ENCODE results near the gene ACOX3. TPM values are rescaled to one million over a fixed set of nuclear protein-coding genes. Genes with fewer than 3 reads are reported as not detected.

Gene ACOX3
- polyA plus RNA-seq, 1 of the 3 experiments (the other 2 are of a cell fraction), result 8.4 TPM

DNA sequence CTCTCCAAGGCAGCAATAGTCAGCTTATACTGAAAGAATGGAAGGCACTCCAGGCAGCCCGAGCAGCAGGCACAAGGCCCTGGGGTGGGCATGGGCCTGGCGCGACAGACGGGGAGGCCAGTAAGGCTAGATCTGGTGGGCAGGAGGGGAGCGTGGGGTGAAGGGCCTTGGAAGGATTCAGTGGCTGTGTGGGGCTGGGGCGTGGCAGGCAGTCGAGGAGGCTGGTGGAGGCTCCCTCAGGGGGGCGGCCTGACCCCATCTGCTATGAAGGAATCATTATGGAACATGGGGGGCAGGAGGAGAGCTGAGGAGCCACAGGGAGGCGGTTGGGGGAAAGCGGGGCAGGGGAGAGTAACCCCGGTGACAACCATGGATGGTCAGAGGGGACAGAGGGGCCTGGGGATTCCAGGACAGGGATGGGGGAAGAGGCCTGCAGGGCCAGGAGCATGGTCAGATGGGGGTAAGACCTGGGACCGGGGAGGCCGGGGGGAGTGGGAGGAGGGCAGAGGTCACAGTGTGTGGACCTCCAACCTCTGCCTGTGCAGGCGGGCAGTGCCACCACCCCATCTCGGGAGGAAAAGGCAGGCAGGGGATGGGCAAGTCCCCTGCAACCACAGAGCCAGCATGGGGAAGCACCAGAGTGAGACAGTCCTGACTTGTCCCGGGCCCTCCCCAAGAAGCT lies 70.3 kb downstream of the ACOX3 start:
- Histone ChIP-seq H3K79me2 (ENCODE audit: insufficient read depth) (no peaks in the 10 kb centered on the region), H2AFZ (ENCODE audit: low read depth) (no peak overlapping the region), H4K20me1 (ENCODE audit: insufficient read depth) (no peaks in the 10 kb centered on the region), H3K4me2 (no peak overlapping the region), H3K4me3 (ENCODE audit: low read depth in 2 of 2, low read length in 1 of 2) (no peak overlapping the region), H3K9ac (no peak overlapping the region), H3F3A (replicated peaks; ENCODE audit: insufficient read depth) (no peaks in the 10 kb centered on the region), H3K27ac (ENCODE audit: low read depth in 2 of 2, low read length in 1 of 2) (no peak overlapping the region), H3K9me2 (no peaks in the 10 kb centered on the region), H3K4me1 (ENCODE audit: control insufficient read depth in 1 of 2, insufficient read depth in 2 of 2, low read depth in 1 of 2, low read length in 1 of 2) (peaks cover 0 to 15% of the 10 kb centered on the region in 2 experiments; a peak in 2 of 4 replicates), H3K9me3 (no peaks in the 10 kb centered on the region), H3K27me3 (ENCODE audit: insufficient read depth) (no peaks in the 10 kb centered on the region), H3K36me3 (replicated peaks in 1 of 2; ENCODE audit: control insufficient read depth in 1 of 2, insufficient read depth in 2 of 2, low read length in 1 of 2) (no peaks in the 10 kb centered on the region)
- no peak for TF ChIP-seq SIN3A (IDR thresholded peaks at IDR 0.05; ENCODE audit: borderline replicate concordance, low read depth, low read length)
- no peak for TF ChIP-seq GABPA (IDR thresholded peaks at IDR 0.05; ENCODE audit: low read depth)
- no peak for TF ChIP-seq JUND (IDR thresholded peaks at IDR 0.05)
- TF ChIP-seq POLR2AphosphoS5 (IDR thresholded peaks at IDR 0.05; ENCODE audit: low read depth, low read length), result no peak
- no peak for TF ChIP-seq EP300 (IDR thresholded peaks at IDR 0.05; ENCODE audit: borderline replicate concordance in 1 of 2, low read depth in 1 of 2, low read length in 1 of 2)
- no peak for TF ChIP-seq MXI1 (IDR thresholded peaks at IDR 0.05; ENCODE audit: low read depth, low read length)
- TF ChIP-seq, protein P1, sequence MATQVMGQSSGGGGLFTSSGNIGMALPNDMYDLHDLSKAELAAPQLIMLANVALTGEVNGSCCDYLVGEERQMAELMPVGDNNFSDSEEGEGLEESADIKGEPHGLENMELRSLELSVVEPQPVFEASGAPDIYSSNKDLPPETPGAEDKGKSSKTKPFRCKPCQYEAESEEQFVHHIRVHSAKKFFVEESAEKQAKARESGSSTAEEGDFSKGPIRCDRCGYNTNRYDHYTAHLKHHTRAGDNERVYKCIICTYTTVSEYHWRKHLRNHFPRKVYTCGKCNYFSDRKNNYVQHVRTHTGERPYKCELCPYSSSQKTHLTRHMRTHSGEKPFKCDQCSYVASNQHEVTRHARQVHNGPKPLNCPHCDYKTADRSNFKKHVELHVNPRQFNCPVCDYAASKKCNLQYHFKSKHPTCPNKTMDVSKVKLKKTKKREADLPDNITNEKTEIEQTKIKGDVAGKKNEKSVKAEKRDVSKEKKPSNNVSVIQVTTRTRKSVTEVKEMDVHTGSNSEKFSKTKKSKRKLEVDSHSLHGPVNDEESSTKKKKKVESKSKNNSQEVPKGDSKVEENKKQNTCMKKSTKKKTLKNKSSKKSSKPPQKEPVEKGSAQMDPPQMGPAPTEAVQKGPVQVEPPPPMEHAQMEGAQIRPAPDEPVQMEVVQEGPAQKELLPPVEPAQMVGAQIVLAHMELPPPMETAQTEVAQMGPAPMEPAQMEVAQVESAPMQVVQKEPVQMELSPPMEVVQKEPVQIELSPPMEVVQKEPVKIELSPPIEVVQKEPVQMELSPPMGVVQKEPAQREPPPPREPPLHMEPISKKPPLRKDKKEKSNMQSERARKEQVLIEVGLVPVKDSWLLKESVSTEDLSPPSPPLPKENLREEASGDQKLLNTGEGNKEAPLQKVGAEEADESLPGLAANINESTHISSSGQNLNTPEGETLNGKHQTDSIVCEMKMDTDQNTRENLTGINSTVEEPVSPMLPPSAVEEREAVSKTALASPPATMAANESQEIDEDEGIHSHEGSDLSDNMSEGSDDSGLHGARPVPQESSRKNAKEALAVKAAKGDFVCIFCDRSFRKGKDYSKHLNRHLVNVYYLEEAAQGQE (IDR thresholded peaks at IDR 0.05; ENCODE audit: low read depth, low read length), result no peak
- TF ChIP-seq, protein P2, sequence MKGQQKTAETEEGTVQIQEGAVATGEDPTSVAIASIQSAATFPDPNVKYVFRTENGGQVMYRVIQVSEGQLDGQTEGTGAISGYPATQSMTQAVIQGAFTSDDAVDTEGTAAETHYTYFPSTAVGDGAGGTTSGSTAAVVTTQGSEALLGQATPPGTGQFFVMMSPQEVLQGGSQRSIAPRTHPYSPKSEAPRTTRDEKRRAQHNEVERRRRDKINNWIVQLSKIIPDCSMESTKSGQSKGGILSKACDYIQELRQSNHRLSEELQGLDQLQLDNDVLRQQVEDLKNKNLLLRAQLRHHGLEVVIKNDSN (IDR thresholded peaks at IDR 0.05; ENCODE audit: borderline replicate concordance, low read depth), result no peak
- no peak for TF ChIP-seq CHD2 (IDR thresholded peaks at IDR 0.05; ENCODE audit: low read length, partially characterized antibody)
- TF ChIP-seq TCF12 (IDR thresholded peaks at IDR 0.05), result no peak
- DNase-seq, result no peak
- WGBS (ENCODE audit: low lambda C conversion rate), result 97% methylated on average over 14 of the region's 16 CpGs
- POLR2A ChIA-PET, result no interaction called here
- CTCF ChIA-PET, result no interaction called here

DNA sequence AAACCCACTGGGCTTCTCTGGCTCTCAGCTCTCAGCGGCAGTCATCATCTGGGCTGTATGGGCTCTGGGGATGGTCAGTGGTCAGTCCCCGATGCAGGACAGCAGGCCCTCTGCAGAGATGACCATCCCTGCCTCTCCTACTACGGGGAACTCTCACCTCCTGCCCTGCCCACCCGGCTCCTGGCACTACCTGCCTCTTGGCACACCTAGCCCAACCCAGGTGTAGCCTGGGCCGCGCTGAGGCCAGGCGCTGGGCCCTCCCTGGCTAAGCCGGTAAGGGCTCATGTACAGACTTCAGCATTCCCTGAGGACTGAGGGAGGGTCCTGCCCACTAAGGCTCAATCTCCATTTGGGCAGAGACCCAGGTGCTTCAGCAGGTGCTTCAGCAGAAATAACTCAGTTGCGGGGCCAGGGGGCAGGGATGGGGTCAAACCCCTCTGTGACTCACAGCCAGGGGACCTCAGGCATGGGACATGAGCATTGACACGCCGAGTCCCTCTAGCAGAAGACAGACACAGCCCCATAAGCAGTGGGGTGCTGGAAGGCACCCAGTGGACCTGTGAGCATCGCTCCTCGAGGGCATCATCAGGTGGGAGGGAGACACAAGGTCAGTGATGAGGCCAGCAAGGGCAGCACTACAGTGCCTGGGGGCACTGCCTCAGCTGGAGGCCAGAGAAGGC lies 71.0 kb downstream of the ACOX3 start:
- Histone ChIP-seq H2AFZ (ENCODE audit: low read depth) (no peak overlapping the region), H3K9me2 (no peaks in the 10 kb centered on the region), H4K20me1 (ENCODE audit: insufficient read depth) (no peaks in the 10 kb centered on the region), H3K4me2 (no peak overlapping the region), H3K9ac (no peak overlapping the region), H3K79me2 (ENCODE audit: insufficient read depth) (no peaks in the 10 kb centered on the region), H3K27me3 (ENCODE audit: insufficient read depth) (no peaks in the 10 kb centered on the region), H3K36me3 (replicated peaks in 1 of 2; ENCODE audit: control insufficient read depth in 1 of 2, insufficient read depth in 2 of 2, low read length in 1 of 2) (no peaks in the 10 kb centered on the region), H3K4me3 (ENCODE audit: low read depth in 2 of 2, low read length in 1 of 2) (no peak overlapping the region), H3K4me1 (ENCODE audit: control insufficient read depth in 1 of 2, insufficient read depth in 2 of 2, low read depth in 1 of 2, low read length in 1 of 2) (peaks cover 0 to 15% of the 10 kb centered on the region in 2 experiments; a peak in 2 of 4 replicates), H3F3A (replicated peaks; ENCODE audit: insufficient read depth) (no peaks in the 10 kb centered on the region), H3K9me3 (no peaks in the 10 kb centered on the region), H3K27ac (ENCODE audit: low read depth in 2 of 2, low read length in 1 of 2) (no peak overlapping the region)
- TF ChIP-seq RAD21 (IDR thresholded peaks at IDR 0.05; ENCODE audit: low read length) (no peak), TEAD4 (IDR thresholded peaks at IDR 0.05; ENCODE audit: borderline replicate concordance, insufficient read depth) (no peak), TAF1 (IDR thresholded peaks at IDR 0.05; ENCODE audit: borderline replicate concordance, low read depth, low read length) (no peak), NFIC (IDR thresholded peaks at IDR 0.05; ENCODE audit: borderline replicate concordance) (no peak), GATA2 (CRISPR knock-in tag; IDR thresholded peaks at IDR 0.05) (no peak)
- TF ChIP-seq, protein P3, sequence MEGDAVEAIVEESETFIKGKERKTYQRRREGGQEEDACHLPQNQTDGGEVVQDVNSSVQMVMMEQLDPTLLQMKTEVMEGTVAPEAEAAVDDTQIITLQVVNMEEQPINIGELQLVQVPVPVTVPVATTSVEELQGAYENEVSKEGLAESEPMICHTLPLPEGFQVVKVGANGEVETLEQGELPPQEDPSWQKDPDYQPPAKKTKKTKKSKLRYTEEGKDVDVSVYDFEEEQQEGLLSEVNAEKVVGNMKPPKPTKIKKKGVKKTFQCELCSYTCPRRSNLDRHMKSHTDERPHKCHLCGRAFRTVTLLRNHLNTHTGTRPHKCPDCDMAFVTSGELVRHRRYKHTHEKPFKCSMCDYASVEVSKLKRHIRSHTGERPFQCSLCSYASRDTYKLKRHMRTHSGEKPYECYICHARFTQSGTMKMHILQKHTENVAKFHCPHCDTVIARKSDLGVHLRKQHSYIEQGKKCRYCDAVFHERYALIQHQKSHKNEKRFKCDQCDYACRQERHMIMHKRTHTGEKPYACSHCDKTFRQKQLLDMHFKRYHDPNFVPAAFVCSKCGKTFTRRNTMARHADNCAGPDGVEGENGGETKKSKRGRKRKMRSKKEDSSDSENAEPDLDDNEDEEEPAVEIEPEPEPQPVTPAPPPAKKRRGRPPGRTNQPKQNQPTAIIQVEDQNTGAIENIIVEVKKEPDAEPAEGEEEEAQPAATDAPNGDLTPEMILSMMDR (IDR thresholded peaks at IDR 0.05), result no peak
- TF ChIP-seq, protein P4, sequence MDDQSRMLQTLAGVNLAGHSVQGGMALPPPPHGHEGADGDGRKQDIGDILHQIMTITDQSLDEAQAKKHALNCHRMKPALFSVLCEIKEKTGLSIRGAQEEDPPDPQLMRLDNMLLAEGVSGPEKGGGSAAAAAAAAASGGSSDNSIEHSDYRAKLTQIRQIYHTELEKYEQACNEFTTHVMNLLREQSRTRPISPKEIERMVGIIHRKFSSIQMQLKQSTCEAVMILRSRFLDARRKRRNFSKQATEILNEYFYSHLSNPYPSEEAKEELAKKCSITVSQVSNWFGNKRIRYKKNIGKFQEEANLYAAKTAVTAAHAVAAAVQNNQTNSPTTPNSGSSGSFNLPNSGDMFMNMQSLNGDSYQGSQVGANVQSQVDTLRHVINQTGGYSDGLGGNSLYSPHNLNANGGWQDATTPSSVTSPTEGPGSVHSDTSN (IDR thresholded peaks at IDR 0.05), result no peak
- TF ChIP-seq, protein P5, sequence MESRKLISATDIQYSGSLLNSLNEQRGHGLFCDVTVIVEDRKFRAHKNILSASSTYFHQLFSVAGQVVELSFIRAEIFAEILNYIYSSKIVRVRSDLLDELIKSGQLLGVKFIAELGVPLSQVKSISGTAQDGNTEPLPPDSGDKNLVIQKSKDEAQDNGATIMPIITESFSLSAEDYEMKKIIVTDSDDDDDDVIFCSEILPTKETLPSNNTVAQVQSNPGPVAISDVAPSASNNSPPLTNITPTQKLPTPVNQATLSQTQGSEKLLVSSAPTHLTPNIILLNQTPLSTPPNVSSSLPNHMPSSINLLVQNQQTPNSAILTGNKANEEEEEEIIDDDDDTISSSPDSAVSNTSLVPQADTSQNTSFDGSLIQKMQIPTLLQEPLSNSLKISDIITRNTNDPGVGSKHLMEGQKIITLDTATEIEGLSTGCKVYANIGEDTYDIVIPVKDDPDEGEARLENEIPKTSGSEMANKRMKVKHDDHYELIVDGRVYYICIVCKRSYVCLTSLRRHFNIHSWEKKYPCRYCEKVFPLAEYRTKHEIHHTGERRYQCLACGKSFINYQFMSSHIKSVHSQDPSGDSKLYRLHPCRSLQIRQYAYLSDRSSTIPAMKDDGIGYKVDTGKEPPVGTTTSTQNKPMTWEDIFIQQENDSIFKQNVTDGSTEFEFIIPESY (IDR thresholded peaks at IDR 0.05; ENCODE audit: borderline replicate concordance, low read depth), result no peak
- CTCF ChIA-PET, result no interaction called here
- DNase-seq, result no peak
- POLR2A ChIA-PET, result no interaction called here
- WGBS (ENCODE audit: low lambda C conversion rate), result 97% methylated on average over 7 of the region's 13 CpGs
